ENCODE data around the gene WNT7B.
A peak's percentile ranks its signal among the peaks of the same experiment; 100 is the strongest.

Gene WNT7B

DNA sequence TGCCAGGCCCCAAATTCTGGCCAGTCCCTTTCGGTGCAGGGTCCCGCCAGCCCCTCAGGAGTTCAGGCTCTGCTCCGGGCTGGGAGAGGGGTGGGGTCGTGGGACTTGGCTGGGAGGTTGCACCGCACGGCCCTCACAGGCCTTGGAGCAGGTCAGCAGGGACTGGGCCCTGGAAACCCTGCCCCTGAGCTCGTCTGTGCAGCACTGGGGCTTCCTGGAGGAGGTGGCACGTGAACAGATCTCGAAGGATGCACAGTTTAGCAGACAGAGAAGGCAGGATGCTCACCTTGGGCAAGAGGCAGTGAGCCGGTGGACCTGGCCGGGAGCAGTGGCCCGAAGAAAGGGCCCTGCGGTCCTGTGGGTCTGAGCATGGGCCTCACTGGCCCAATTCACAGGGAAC is 70.0 kb downstream of the WNT7B start:
- no peak for DNase-seq (ENCODE audit: low read depth)
- no peak overlapping the region for H3K4me3 ChIP-seq (ENCODE audit: control insufficient read depth, low read depth, low read length)
- TF ChIP-seq, protein P1, sequence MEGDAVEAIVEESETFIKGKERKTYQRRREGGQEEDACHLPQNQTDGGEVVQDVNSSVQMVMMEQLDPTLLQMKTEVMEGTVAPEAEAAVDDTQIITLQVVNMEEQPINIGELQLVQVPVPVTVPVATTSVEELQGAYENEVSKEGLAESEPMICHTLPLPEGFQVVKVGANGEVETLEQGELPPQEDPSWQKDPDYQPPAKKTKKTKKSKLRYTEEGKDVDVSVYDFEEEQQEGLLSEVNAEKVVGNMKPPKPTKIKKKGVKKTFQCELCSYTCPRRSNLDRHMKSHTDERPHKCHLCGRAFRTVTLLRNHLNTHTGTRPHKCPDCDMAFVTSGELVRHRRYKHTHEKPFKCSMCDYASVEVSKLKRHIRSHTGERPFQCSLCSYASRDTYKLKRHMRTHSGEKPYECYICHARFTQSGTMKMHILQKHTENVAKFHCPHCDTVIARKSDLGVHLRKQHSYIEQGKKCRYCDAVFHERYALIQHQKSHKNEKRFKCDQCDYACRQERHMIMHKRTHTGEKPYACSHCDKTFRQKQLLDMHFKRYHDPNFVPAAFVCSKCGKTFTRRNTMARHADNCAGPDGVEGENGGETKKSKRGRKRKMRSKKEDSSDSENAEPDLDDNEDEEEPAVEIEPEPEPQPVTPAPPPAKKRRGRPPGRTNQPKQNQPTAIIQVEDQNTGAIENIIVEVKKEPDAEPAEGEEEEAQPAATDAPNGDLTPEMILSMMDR (conservative IDR thresholded peaks at IDR 0.05; ENCODE audit: control insufficient read depth, insufficient read depth, low read depth, low read length), result no peak

GRCh38 chr22:45905924-45906865 is 70.8 kb downstream of the WNT7B start:
- TF ChIP-seq, protein P1 (conservative IDR thresholded peaks at IDR 0.05; ENCODE audit: control insufficient read depth, insufficient read depth, low read depth, low read length), result no peak
- DNase-seq (ENCODE audit: low read depth), result peak; percentile 11
- H3K4me3 ChIP-seq (ENCODE audit: control insufficient read depth, low read depth, low read length), result no peak overlapping the region

DNA sequence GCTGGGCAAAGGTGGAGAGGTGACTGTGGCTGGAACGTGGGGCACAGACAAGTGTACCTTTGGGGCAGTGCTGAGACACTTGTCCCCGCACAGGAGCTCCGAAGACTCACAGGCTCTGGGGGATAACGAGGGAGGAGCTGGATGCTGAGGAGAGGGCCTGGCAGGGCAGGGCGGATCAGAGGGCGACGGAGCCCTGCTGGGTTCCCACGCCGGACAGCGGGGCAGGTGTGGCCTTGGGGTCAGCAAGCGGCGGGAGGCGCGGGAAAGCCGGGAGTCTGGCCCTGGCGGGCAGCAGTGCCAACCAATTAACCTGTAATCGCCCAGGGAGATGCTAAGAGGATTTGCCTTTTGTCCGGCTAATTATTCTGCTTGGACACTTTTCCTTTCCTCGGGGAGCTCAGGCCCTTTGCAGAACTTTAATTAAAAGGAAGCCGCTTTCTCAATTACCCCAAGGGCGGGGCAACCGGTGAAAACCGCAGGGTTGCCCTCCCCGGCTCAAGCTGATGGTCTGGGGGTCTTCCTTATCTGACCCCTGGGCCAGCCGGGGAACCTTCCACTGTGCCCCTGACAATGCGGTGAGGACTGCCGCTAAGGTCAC is 71.5 kb downstream of the WNT7B start:
- H3K4me3 ChIP-seq (ENCODE audit: control insufficient read depth, low read depth, low read length), result no peak overlapping the region
- TF ChIP-seq, protein P1 (conservative IDR thresholded peaks at IDR 0.05; ENCODE audit: control insufficient read depth, insufficient read depth, low read depth, low read length), result no peak
- no peak for DNase-seq (ENCODE audit: low read depth)

DNA sequence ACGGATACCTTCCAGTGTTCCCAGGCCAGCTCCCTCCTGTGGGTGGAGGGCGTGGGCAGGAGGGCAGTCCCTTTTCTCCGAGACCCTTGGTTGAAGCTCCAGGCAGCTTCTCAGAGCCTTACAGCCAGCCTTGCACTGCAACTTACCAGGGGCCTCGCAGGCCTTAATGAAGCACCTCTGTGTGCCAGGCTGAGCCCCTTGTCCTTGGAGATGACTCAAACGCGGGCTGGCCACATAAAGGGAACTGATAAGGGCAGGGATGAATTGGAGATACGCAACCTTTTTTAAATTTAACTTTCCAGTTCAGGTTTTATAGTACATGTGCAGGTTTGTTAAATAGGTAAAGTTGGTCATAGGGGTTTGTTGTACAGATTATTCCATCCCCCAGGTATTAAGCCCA is 72.7 kb downstream of the WNT7B start:
- no peak for DNase-seq (ENCODE audit: low read depth)
- TF ChIP-seq, protein P1 (conservative IDR thresholded peaks at IDR 0.05; ENCODE audit: control insufficient read depth, insufficient read depth, low read depth, low read length), result no peak
- no peak overlapping the region for H3K4me3 ChIP-seq (ENCODE audit: control insufficient read depth, low read depth, low read length)

DNA sequence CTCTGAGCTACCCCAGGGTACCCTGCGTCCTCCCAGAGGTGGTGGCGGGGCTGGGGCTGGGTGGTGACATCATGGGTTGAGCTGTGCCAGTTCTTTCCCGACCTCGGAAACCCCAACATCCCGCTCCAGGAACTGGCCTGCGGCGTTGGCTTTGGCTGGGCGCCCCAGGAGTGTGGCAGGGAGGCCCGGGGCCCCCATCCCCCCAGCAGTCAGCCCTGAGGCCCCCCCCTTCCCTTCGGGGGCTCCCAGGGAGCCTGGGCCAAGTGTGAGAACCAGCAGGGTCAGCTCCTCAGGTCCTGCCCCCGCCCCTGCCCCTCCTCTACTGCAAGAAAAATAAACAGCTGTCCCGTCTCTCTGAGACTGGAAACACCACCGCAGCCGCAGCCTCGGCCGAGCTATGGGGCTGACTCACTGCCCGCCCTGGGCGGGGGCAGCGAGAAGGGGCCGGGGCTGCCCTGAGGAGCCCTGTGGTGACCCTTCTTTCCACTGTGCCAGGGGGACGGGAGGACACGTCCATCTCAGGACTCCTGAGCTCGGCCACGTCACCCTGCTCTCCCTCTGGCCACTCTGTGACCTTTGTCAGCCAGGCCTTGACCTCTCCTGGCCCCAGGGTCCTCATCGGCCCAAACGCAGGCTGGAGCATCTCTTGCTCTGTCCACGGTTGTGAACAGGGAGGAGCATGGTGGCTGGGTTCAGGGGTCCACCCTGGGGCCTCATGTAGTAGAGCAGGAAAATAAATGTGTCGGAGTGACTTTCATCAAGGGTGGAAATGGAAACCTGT is 73.4 kb downstream of the WNT7B start:
- H3K4me3 ChIP-seq (ENCODE audit: control insufficient read depth, low read depth, low read length), result no peak overlapping the region
- DNase-seq (ENCODE audit: low read depth), result peak; percentile 48
- TF ChIP-seq, protein P1 (conservative IDR thresholded peaks at IDR 0.05; ENCODE audit: control insufficient read depth, insufficient read depth, low read depth, low read length), result no peak

GRCh38 chr22:45897736-45898135 is 79.2 kb downstream of the WNT7B start:
- H3K4me3 ChIP-seq (ENCODE audit: control insufficient read depth, low read depth, low read length), result no peak overlapping the region
- TF ChIP-seq, protein P1 (conservative IDR thresholded peaks at IDR 0.05; ENCODE audit: control insufficient read depth, insufficient read depth, low read depth, low read length), result no peak
- no peak for DNase-seq (ENCODE audit: low read depth)
